ENCODE measurements around the gene FLRT1. TPM values are rescaled to one million over a fixed set of nuclear protein-coding genes. Genes with fewer than 3 reads are reported as not detected.

FLRT1 gene
- total and polyA plus RNA-seq, 2 of the 13 experiments (the other 11 are each of a cell fraction or from before 2014, with no cell fraction given), result 0.02 to 0.08 TPM

DNA sequence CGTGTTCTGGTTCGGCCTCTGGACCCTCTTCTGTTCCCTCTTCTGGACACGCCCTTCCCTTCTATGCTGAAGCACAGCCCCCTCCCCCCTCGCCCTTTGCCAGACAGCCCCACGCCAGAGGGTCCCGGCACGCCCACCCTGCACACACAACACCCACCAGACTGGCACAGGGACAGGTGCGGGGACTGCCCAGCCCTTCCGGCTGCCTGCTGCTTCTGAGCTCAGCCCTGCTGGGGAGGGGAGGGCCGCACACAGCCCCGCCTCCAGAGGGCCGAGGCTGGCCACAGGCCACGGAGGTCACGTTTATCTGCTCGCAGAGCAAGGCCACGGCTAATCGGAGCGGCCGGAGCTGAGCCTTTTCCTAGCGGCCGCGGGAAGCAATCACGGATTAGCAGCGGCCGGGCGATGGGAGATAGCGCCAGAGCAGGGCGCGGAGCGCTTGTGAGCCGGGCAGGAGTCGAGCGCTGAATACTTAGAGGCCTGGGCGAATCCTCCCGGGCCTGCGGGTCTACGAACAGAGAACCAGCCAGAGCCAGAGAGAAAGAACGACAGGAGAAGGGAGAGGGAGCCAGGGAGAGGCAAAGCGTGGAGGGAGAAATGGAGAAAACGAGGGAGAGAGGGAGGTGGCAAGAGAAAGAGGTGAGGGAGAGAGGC is 28.0 kb upstream of the FLRT1 start (continued):
- TF ChIP-seq ZNF749 (CRISPR knock-in tag; IDR thresholded peaks at IDR 0.05; ENCODE audit: borderline replicate concordance), result no peak
- no peak for TF ChIP-seq CBX2 (IDR thresholded peaks at IDR 0.05; ENCODE audit: low read depth, low read length)
- no peak for TF ChIP-seq CBX2 (CRISPR knock-in tag; IDR thresholded peaks at IDR 0.05; ENCODE audit: low read depth)
- TF ChIP-seq, protein P1, sequence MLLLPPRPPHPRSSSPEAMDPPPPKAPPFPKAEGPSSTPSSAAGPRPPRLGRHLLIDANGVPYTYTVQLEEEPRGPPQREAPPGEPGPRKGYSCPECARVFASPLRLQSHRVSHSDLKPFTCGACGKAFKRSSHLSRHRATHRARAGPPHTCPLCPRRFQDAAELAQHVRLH (CRISPR knock-in tag; IDR thresholded peaks at IDR 0.05; ENCODE audit: borderline replicate concordance, low read depth), result peak; percentile 62; the same call in 1 of the 2 replicates
- TF ChIP-seq, protein P2, sequence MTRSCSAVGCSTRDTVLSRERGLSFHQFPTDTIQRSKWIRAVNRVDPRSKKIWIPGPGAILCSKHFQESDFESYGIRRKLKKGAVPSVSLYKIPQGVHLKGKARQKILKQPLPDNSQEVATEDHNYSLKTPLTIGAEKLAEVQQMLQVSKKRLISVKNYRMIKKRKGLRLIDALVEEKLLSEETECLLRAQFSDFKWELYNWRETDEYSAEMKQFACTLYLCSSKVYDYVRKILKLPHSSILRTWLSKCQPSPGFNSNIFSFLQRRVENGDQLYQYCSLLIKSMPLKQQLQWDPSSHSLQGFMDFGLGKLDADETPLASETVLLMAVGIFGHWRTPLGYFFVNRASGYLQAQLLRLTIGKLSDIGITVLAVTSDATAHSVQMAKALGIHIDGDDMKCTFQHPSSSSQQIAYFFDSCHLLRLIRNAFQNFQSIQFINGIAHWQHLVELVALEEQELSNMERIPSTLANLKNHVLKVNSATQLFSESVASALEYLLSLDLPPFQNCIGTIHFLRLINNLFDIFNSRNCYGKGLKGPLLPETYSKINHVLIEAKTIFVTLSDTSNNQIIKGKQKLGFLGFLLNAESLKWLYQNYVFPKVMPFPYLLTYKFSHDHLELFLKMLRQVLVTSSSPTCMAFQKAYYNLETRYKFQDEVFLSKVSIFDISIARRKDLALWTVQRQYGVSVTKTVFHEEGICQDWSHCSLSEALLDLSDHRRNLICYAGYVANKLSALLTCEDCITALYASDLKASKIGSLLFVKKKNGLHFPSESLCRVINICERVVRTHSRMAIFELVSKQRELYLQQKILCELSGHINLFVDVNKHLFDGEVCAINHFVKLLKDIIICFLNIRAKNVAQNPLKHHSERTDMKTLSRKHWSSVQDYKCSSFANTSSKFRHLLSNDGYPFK (CRISPR knock-in tag; IDR thresholded peaks at IDR 0.05; ENCODE audit: borderline replicate concordance), result 0 out of 2 replicates have a peak, but pooled peaks have one; percentile 24
- TF ChIP-seq ZNF235 (CRISPR knock-in tag; IDR thresholded peaks at IDR 0.05; ENCODE audit: borderline replicate concordance), result no peak
- no peak for TF ChIP-seq RFX1 (IDR thresholded peaks at IDR 0.05)
- TF ChIP-seq FOSL1 (CRISPR knock-in tag; IDR thresholded peaks at IDR 0.05; ENCODE audit: borderline replicate concordance), result no peak
- no peak for TF ChIP-seq ZNF180 (CRISPR knock-in tag; IDR thresholded peaks at IDR 0.05; ENCODE audit: borderline replicate concordance, low read depth)
- TF ChIP-seq PHF21A (CRISPR knock-in tag; IDR thresholded peaks at IDR 0.05), result peak; percentile 90; the same call in 1 of the 2 replicates
- TF ChIP-seq, protein P3, sequence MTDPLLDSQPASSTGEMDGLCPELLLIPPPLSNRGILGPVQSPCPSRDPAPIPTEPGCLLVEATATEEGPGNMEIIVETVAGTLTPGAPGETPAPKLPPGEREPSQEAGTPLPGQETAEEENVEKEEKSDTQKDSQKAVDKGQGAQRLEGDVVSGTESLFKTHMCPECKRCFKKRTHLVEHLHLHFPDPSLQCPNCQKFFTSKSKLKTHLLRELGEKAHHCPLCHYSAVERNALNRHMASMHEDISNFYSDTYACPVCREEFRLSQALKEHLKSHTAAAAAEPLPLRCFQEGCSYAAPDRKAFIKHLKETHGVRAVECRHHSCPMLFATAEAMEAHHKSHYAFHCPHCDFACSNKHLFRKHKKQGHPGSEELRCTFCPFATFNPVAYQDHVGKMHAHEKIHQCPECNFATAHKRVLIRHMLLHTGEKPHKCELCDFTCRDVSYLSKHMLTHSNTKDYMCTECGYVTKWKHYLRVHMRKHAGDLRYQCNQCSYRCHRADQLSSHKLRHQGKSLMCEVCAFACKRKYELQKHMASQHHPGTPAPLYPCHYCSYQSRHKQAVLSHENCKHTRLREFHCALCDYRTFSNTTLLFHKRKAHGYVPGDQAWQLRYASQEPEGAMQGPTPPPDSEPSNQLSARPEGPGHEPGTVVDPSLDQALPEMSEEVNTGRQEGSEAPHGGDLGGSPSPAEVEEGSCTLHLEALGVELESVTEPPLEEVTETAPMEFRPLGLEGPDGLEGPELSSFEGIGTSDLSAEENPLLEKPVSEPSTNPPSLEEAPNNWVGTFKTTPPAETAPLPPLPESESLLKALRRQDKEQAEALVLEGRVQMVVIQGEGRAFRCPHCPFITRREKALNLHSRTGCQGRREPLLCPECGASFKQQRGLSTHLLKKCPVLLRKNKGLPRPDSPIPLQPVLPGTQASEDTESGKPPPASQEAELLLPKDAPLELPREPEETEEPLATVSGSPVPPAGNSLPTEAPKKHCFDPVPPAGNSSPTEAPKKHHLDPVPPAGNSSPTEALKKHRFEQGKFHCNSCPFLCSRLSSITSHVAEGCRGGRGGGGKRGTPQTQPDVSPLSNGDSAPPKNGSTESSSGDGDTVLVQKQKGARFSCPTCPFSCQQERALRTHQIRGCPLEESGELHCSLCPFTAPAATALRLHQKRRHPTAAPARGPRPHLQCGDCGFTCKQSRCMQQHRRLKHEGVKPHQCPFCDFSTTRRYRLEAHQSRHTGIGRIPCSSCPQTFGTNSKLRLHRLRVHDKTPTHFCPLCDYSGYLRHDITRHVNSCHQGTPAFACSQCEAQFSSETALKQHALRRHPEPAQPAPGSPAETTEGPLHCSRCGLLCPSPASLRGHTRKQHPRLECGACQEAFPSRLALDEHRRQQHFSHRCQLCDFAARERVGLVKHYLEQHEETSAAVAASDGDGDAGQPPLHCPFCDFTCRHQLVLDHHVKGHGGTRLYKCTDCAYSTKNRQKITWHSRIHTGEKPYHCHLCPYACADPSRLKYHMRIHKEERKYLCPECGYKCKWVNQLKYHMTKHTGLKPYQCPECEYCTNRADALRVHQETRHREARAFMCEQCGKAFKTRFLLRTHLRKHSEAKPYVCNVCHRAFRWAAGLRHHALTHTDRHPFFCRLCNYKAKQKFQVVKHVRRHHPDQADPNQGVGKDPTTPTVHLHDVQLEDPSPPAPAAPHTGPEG (CRISPR knock-in tag; IDR thresholded peaks at IDR 0.05), result no peak
- no peak for TF ChIP-seq ZNF709 (CRISPR knock-in tag; IDR thresholded peaks at IDR 0.05)
- TF ChIP-seq KLF16 (CRISPR knock-in tag; IDR thresholded peaks at IDR 0.05), result peak in 1 of 2 experiments; percentile 66; a peak in 1 of 4 replicates
- TF ChIP-seq, protein P4, sequence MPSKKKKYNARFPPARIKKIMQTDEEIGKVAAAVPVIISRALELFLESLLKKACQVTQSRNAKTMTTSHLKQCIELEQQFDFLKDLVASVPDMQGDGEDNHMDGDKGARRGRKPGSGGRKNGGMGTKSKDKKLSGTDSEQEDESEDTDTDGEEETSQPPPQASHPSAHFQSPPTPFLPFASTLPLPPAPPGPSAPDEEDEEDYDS (CRISPR knock-in tag; IDR thresholded peaks at IDR 0.05), result peak; percentile 64
- TF ChIP-seq ATF7 (IDR thresholded peaks at IDR 0.05), result no peak
- TF ChIP-seq ATF7 (CRISPR knock-in tag; IDR thresholded peaks at IDR 0.05), result 0 out of 2 replicates have a peak, but pooled peaks have one; percentile 5
- TF ChIP-seq, protein P5, sequence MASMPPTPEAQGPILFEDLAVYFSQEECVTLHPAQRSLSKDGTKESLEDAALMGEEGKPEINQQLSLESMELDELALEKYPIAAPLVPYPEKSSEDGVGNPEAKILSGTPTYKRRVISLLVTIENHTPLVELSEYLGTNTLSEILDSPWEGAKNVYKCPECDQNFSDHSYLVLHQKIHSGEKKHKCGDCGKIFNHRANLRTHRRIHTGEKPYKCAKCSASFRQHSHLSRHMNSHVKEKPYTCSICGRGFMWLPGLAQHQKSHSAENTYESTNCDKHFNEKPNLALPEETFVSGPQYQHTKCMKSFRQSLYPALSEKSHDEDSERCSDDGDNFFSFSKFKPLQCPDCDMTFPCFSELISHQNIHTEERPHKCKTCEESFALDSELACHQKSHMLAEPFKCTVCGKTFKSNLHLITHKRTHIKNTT (CRISPR knock-in tag; IDR thresholded peaks at IDR 0.05), result no peak
